Lower leg skin (tissue), 4 donors: ENCODE data around the gene CAPN15. TPM values are rescaled to one million over a fixed set of nuclear protein-coding genes. Genes with fewer than 3 reads are reported as not detected.

Experiments
- DNase-seq, 2 donors: peaks; one replicate each; pipeline ENCODE4 v3.0.0-alpha.2; 2019; ENCODE audit warnings: low spot score in 2 of 2
- H3K4me3 ChIP-seq: fragments of 200-600 bp; sonication (generic); 2 replicates; pipeline ENCODE4 v1.5.1; 2017; ENCODE audit warnings: mild to moderate bottlenecking, low read depth; ENCODE audit not compliant: poor library complexity, severe bottlenecking
- CTCF ChIP-seq, 3 donors: fragments of 450-650 bp; IDR thresholded peaks; one replicate each; pipeline ENCODE4 v1.5.1; 2016; ENCODE audit warnings: antibody characterized with exemption in 3 of 3, mild to moderate bottlenecking in 3 of 3, moderate library complexity in 2 of 3
- POLR2A ChIP-seq, 2 donors: fragments of 450-650 bp; IDR thresholded peaks; one replicate each; pipeline ENCODE4 v1.6.1; 2016 to 2017; ENCODE audit warnings: antibody characterized with exemption in 2 of 2, mild to moderate bottlenecking in 1 of 2, moderate library complexity in 1 of 2
- WGBS, 2 donors: methylation state at CpG; one replicate each; pipeline ENCODE4 v1.1.5; 2018; 5-methylcytosine and 5-hydroxymethylcytosine counted together
- intact Hi-C: fragments of 100-400 bp; cut with DNase I; formaldehyde crosslinking; loops from one replicate; pipeline ENCODE4 v1.15.0; 2023; ENCODE audit warnings: low total_unique reads
- total RNA-seq, 4 donors: library from RNA; depleted of rRNA; stranded (reverse); fragments of >200 nt; gene quantifications; one replicate each; pipeline ENCODE4 v1.1.0, GENCODE V29; 2016

The CAPN15 gene
- total RNA-seq, 4 donors from 2014 or later, result 80.8 to 95.5 (median 84.6) TPM

GRCh38 chr16:566475-567372 is 39.2 kb downstream of the CAPN15 start, which contains the start of gene NHLRC4:
Gene NHLRC4, plus strand, starts transcription at chr16:567005. Its CDS starts 1,043 bp downstream, at chr16:568048.
- peak; percentile 62 to 93 for DNase-seq
- 37 to 49% methylated on average over 17 to 26 of the region's 26 CpGs for WGBS, 2 donors
- intact Hi-C loops, result no loop called here
- H3K4me3 ChIP-seq, result no peak within 1 kb of the TSS
- TF ChIP-seq CTCF (IDR thresholded peaks at IDR 0.05), result no peak
- no peak for TF ChIP-seq POLR2A (IDR thresholded peaks at IDR 0.05)

- H3K4me3 ChIP-seq, result no peak overlapping the region
- TF ChIP-seq POLR2A (IDR thresholded peaks at IDR 0.05) (no peak), CTCF (IDR thresholded peaks at IDR 0.05) (no peak)
- WGBS, 2 donors, result 81 to 90% methylated on average over 15 to 26 of the region's 35 CpGs
- no peak for DNase-seq
- intact Hi-C loops, result no loop called here
Measured at GRCh38 chr16:567373-568256, 40.1 kb downstream of the CAPN15 start.

GRCh38 chr16:568401-569258 is 41.1 kb downstream of the CAPN15 start:
- WGBS, 2 donors, result 26 to 34% methylated on average over 5 to 9 of the region's 11 CpGs
- no peak for DNase-seq
- intact Hi-C loops, result no loop called here
- no peak overlapping the region for H3K4me3 ChIP-seq
- no peak for TF ChIP-seq POLR2A (IDR thresholded peaks at IDR 0.05)
- TF ChIP-seq CTCF (IDR thresholded peaks at IDR 0.05), result no peak

- H3K4me3 ChIP-seq, result peak within 1 kb of the TSS; percentile 81
- peak; percentile 51 to 93 for DNase-seq
- no peak for TF ChIP-seq POLR2A (IDR thresholded peaks at IDR 0.05)
- no peak for TF ChIP-seq CTCF (IDR thresholded peaks at IDR 0.05)
- WGBS, 2 donors, result 3 to 5% methylated on average over 11 to 23 of the region's 87 CpGs
- intact Hi-C loops, result no loop called here
Measured at GRCh38 chr16:569445-570254, 42.1 kb downstream of the CAPN15 start, which contains the start of gene PIGQ. Gene PIGQ, plus strand, starts transcription at chr16:569968. Its CDS starts 4,107 bp downstream, at chr16:574075.
